Activated T-cell treated with anti-CD3 and anti-CD28 coated beads for 48 hours (primary cell): ENCODE results near the gene GLI3.

ENCODE experiments used
- DNase-seq: peaks from one replicate; pipeline ENCODE4 v3.0.0-alpha.2; 2020; ENCODE audit warnings: low read depth

The GLI3 gene

DNA sequence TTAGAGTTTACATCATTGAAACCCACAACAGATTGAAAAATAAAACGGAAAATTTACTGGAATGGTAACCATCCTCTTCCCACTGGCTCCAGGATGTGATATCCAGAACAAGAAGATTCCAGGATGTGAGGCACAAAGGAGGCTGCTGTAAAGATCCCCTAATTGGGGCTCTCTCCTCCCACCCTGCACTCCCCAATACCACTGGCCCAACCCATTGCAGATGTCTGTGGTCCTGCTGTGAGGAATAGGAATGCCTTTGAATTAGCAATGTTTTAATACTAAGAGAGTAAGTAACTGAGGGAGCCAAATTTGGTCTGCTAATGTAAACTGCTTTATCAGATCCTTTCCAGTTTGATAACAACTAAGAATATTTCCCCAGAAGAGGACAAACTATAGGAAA lies 308.2 kb downstream of the GLI3 start:
- DNase-seq, result no peak

DNA sequence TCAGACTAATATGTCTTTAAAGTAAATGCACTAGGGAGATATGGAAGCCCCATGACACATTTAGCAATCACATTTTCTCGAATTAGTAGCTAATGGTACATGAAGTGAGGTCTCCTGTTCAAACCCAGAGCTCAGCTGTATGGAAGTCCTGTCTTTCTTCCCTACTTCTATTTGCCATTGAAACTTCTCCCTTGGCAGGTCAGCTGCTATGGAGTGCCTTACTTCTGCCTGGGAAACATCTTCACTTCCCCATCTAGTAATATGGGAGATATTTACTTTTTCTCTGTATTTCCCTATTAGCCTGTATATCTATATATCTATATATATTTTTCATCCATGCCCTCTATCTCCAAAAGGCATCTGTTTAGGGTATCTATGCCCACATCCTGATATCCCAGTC lies 308.8 kb downstream of the GLI3 start:
- DNase-seq, result no peak

DNA sequence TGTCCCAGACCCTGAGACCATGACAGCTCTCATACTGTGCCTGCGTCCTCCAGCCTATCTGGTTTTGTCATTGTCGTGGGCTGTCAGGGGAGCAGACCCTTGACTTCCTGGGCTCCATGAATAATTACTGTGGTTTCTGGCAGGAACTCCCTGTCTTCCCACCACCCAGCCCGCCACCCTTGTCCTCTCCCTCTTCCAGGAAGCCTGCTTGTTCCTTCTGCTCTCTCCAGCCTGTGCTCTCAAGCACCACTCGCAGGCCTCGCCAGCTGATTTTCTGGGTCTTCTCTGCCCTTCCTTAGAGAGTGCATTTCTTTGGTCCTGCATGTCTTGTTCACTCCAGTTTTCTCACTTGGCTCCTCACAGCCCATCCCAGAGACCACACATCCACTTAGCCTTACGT lies 309.6 kb downstream of the GLI3 start:
- DNase-seq, result no peak

GRCh38 chr7:41925946-41926345 lies 311.1 kb downstream of the GLI3 start:
- no peak for DNase-seq

GRCh38 chr7:41924796-41925195 lies 312.2 kb downstream of the GLI3 start:
- no peak for DNase-seq

GRCh38 chr7:41922373-41922772 lies 314.6 kb downstream of the GLI3 start:
- no peak for DNase-seq

- no peak for DNase-seq
Observed at GRCh38 chr7:41921453-41921981, 315.5 kb downstream of the GLI3 start.

DNA sequence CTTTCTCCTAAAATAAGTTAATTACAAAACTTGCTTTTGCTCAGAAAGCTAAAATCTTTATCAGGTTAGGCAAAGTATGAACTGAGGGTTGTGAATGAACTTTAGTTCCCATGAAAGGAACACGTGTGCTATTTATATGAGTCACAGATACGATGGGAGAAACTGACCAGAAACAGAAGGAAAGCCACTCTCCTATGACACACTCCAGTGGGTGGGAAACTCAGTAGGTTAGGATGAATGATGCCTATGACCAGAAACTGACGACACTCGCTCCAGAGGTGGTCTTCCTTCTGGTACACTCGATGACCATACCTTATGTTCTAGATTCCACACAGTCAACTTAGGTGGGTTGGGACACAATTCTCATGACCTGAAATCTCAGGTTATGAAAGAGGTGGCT lies 318.4 kb downstream of the GLI3 start:
- no peak for DNase-seq

DNA sequence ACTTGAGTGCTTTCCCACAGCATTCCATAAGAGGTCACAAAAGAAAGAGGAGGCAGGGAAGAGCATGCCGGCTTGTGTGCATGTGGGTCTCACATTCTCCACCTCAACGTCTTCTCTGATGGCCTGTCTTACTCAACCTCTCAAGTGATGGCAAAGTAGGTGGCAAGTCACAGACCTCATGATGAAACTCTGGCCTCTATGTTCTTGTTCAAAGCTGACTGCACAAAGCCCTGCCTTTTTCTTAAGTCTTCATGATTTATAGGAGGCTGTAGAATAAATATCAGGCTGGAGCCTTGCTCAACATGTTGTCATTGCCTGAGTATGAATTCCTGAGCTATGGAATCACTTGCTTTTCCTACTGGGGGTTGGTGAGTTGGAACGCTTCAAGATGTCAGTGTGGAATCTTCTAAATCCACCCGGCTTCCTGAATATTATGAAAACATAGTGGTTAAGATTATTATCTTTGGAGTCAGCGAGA lies 320.5 kb downstream of the GLI3 start:
- DNase-seq, result no peak

- no peak for DNase-seq
Observed at GRCh38 chr7:41915871-41916270, 321.1 kb downstream of the GLI3 start.

GRCh38 chr7:41912851-41913567 lies 324.0 kb downstream of the GLI3 start:
- no peak for DNase-seq

- DNase-seq, result no peak
Observed at GRCh38 chr7:41912426-41912825, 324.6 kb downstream of the GLI3 start.

DNA sequence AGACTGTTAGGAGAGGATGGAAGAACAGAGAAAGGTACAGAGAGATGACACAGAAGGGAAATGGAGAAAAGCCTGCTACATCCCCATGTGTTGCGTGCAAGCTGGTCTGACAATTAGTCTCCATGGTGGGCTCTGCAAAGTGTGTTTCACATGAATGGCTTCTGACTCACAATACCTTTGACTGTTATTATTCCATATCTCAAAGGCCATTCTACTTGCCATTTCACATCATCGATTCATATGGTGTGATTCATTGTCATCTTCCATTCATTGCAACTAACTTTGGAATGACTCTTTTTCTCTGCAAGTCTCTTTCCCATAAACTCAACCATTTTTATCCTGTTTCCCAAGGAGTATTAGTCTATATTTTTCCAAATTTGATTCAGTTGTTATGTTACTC lies 325.2 kb downstream of the GLI3 start:
- no peak for DNase-seq
